22Rv1 (cell line): ENCODE measurements around the gene TNS3.

Experiments
- CTCF ChIP-seq: fragments of 450-650 bp; IDR thresholded peaks from 2 replicates; pipeline ENCODE4 v1.5.1; 2017; ENCODE audit warnings: mild to moderate bottlenecking
- ZFX ChIP-seq: fragments of 450-650 bp; IDR thresholded peaks from 2 replicates; pipeline ENCODE4 v1.6.1; 2017; ENCODE audit warnings: antibody characterized with exemption, borderline replicate concordance

- TF ChIP-seq CTCF = no peak
- no peak for TF ChIP-seq ZFX
These were observed 354.1 kb downstream of the TNS3 start for GRCh38 chr7:47227762-47228177.
